Measurements from ENCODE around the gene CTAGE4.
"Not testable (repeated sequence)": the region's sequence is repeated elsewhere in the genome, so short reads cannot be mapped to it uniquely, and the experiment has no call there.

DNA sequence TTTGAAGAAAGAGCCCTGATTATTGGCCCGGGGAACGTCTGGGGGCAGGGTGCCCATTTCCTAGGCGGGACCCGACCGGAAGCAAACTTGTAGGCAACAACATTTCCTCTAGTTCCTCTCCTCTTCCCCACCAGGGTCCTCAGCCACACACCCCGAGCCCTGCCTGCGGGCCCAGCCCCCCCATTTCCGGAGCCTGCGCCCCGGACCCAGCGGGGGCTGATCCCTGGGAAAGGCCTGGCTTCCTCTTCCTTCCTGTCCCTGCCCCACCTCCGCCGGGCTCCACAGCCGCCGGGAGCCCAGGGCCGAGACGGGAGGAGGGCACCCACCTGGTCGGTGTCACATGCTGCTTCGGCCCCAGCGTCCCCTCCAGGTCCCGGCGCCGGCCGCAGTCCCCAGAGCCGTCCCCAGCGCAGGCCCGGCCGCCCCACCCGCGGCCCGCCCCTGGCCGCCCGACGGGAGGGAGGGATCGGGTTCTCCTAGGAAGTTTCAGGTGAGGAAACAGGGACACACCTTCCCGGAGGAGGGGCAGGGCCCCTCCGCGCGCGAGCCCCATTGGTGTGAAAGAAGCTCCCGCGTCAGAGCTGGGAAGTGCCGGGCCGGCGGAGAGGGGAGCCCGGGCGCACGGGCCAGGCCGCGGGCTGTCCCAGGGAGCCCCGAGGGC, 12.1 kb downstream of the CTAGE4 start, which contains the start of gene ARHGEF35:
- TF ChIP-seq, protein P1, sequence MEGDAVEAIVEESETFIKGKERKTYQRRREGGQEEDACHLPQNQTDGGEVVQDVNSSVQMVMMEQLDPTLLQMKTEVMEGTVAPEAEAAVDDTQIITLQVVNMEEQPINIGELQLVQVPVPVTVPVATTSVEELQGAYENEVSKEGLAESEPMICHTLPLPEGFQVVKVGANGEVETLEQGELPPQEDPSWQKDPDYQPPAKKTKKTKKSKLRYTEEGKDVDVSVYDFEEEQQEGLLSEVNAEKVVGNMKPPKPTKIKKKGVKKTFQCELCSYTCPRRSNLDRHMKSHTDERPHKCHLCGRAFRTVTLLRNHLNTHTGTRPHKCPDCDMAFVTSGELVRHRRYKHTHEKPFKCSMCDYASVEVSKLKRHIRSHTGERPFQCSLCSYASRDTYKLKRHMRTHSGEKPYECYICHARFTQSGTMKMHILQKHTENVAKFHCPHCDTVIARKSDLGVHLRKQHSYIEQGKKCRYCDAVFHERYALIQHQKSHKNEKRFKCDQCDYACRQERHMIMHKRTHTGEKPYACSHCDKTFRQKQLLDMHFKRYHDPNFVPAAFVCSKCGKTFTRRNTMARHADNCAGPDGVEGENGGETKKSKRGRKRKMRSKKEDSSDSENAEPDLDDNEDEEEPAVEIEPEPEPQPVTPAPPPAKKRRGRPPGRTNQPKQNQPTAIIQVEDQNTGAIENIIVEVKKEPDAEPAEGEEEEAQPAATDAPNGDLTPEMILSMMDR (IDR thresholded peaks at IDR 0.05) = not testable (repeated sequence)
- TF ChIP-seq POLR2A (IDR thresholded peaks at IDR 0.05) = not testable (repeated sequence)
